GM19372 (cell line): ENCODE results near the gene CCNK.

Source experiments
- ATAC-seq: cut with Tn5 transposase; IDR thresholded peaks from one replicate; pipeline ENCODE4 v1.9.1; 2021; ENCODE audit warnings: mild to moderate bottlenecking, low read depth, moderate library complexity; ENCODE audit not compliant: unreplicated experiment

CCNK gene

DNA sequence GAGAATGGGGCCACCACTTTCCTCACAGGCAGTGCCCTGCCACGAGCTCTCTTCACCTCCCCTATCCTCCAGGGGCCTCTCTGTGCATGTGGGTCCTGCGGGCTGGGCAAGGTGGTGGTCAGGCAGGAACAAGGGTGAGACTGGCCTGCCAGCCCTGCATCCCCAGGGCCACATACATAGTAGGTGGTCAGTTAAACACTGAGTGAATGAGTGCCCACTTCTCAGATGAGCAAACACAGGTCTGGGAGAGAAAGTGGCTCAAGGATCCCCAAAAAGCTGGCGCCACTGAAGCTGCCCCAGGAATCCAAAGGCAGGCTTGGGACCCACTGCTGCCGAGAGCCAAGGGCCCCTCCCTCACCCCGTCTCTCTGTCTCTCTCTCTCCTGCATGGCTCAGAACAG lies 51.1 kb downstream of the CCNK start:
- ATAC-seq: no peak

GRCh38 chr14:99534333-99534732 lies 53.1 kb downstream of the CCNK start:
- no peak for ATAC-seq

DNA sequence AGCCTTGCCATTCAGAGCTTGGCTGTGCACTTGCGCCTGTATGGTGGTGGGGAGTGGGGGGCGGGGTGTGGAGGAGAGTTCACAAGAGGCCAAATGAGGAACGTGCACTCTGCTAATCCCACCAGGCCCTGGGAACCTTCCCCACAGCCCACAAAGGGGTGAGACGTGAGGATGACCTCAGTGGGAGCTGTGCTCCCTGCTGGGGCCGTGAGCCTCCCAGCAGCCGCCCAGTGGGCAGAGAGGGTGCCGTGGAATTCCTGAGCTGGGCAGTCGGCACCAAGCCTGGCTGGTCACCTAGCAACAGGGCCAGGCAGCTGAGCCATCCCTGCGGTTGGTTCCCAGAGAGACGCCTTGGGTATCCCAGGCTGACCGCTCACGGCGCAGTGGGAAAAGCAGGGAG lies 53.7 kb downstream of the CCNK start:
- ATAC-seq: no peak

DNA sequence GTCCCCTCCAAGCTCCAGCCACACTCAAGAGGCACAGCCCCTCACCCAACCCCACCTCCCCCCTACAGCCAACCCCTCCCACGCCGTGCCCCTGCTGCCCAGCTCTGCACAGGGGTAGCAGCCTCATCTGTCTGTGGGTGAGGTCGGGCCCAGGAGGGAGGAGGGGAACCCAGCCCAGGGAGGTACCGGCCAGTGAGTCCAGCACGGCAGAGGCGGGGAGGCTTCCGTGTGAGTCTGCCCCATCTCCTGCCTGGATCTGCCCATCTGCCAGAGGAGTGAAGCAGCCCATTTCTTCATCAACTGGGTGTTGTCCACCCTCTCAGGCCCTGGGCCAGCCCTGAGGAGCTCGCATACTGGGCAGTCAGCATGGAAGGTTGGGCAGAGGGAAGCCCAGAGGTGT lies 54.2 kb downstream of the CCNK start:
- ATAC-seq: no peak

DNA sequence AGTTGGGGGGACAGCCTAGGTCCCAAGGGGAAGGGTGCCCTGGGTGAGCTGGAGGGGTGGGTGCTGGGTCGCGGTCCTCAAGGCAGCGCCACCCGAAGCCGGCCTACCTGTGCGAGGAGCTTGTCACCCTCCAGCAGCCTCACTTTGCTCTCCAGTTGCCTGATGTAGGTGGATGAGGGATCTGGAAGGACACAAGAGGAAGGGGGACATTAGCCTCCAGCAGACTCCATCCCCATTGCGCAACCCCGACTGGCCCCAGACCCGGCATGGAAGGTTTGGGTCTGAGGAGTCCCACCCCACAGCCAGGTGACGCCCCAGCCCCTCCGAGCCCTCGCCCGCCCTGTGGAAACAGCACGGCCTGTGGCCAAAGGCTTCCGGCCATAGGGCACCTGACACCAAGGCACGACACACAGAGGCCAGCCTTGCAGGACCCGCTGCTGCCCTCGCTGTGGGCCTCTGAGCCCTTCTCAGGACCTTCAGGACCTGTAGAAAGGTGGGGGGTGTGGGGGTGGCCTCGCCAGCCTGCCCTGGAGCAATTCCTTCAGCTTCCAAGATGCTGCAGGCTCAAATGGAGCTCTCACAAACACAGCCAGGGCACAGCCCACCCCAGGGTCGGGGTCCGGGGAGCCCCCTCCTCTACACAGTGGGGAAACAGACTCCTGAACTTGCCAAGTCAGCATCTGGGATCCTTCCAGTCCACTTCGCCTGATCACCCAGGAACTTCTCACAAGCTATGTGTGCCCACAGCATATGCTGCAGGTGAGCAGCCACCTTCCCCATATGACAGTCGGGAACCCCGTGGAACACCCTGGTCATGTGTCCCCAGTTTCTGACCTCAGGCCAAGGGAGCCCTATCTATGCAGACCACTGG lies 54.9 kb downstream of the CCNK start:
- no peak for ATAC-seq

GRCh38 chr14:99537399-99537798 lies 56.2 kb downstream of the CCNK start:
- no peak for ATAC-seq

DNA sequence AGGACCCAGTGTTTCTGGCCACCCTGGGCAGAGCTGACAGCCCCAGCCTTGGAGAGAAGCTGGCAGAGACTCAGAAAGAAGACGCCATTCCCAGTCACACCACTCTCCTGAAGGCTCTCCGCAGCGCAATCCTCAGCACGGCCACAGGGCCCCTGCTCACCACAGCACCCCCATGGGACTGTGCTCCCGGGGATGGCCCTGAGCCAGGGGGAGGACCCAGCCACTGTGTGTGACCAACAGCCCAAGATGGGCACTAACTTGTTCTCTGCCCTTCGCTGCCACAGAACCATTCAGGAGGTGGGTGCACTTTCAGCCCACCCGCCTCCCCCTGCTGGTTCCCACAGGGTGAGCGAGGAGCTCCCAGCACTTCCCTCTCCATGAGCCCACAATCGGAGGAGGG lies 57.1 kb downstream of the CCNK start:
- no peak for ATAC-seq

- ATAC-seq: no peak
Observed at GRCh38 chr14:99538733-99539132, 57.5 kb downstream of the CCNK start.

- no peak for ATAC-seq
Observed at GRCh38 chr14:99539491-99539890, 58.3 kb downstream of the CCNK start.

DNA sequence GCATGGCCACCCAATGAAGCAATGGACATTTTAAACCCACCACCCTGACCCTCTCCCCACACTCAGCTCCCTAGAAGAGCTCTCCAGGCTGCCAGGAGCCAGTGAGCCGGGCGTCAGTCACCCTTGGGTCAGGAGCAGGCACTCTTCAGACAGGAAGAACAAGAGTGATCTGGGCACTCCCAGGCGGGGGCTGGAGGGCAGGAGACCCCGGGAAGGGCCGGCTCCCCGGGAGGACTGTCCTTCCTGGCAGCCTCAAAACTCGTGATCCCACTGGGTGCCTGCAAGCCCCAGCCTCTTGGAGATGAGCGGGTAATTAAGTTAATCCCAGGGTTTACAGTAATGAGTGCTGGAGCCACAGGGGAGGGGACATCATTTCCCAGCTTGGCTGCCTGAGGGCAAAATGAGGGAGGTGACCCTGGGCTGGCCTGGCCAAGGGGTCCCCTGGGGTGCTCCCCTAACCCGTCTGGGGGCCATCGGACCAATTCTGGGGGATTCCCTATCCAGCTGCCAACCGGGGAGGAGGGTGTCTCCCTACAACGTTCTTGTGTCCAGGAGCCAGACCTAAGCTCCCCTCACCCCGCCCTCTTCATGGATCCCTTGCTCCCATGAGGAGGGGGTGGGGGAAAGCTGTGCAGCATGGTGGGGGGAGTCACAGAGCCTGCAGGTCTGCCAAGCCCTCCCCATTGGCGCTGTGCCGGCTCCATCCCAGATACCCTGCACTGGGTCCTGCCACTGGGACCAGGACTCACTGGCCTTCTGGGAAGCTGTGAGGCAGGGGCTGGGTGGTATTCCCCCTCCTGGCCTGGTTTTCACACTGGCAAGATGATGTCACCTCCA lies 59.2 kb downstream of the CCNK start:
- no peak for ATAC-seq

- ATAC-seq: no peak
Observed at GRCh38 chr14:99541211-99541610, 60.0 kb downstream of the CCNK start.

DNA sequence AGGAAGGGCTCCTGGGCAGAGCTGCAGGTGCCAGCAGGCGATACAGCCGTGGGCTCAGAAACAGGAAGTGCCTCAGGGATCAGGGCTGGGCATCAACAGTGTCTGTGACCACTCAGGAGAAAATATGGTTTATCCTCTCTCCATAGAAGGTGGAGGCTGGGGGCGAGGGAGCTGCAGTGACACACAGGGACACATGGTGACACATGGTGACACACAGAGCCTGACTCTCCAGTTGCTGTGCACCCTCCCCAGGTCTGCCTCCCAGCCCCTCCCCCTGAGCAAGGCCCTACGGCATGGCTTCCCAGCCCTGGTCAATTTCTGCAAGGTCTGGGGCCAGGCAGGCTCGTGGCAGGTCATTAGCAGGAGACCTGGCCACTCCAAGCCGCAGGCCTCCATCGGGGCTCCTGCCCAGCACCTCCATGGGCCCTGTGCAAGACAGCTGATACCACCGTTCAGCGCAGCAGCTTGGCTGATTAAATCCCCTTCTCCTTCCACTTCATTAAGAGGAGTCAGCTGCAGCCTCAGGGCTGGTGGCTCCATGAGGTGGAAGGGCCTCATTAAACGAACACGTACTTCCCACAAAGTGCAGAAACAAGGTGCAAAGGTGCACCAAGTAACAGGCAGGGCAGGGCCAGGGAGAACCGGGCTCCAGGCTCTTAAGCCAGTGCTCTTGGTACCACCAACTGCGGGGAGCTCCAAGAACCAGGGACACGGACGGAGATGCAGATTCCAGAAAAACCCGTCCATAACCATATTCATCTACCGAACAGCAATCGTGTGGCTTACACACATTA lies 60.7 kb downstream of the CCNK start:
- ATAC-seq: no peak

DNA sequence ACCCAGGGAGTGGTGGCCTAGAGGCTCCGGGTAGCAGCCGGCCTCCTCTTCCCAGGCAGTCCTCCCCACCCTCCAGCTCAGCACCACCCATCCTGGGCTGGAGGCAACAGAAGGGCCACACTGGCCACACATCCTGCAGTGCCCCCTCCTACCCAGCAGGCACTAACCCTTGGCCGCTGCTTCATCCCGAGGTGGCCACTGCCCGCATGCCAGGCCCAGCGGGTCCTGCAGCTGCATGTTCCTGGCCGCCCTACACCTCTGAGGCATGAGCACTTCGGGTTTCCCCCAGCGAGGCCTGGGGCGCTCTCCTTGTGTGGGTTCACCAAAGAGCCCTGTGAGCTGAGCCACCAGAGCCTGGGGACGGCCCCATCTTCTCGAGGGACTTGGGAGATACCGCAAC lies 61.4 kb downstream of the CCNK start:
- ATAC-seq: no peak

GRCh38 chr14:99543370-99543769 lies 62.2 kb downstream of the CCNK start:
- ATAC-seq: no peak

GRCh38 chr14:99543985-99544384 lies 62.8 kb downstream of the CCNK start:
- ATAC-seq: no peak

- no peak for ATAC-seq
Observed at GRCh38 chr14:99544991-99545390, 63.8 kb downstream of the CCNK start.

DNA sequence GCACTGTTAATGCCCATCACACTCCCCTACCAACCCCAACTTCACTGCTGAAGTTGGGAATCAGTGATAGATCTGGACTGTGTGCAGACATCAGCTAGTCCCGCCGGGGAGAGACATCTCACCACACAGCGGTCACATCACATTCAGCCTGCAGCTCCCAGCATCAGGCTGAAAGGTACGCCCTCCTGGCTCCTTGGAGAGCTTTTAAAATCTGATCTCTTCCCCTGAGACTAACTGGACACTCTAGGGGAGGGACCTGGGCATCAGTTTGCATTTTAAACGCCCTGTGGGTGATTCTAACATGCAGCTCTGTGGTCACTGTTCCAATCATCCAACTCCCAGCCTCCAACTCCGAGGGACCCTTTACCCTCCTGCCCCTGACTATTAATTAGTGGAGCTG lies 64.4 kb downstream of the CCNK start:
- ATAC-seq: no peak

- no peak for ATAC-seq
Observed at GRCh38 chr14:99546234-99546879, 65.1 kb downstream of the CCNK start.

- no peak for ATAC-seq
Observed at GRCh38 chr14:99548255-99548654, 67.0 kb downstream of the CCNK start.

DNA sequence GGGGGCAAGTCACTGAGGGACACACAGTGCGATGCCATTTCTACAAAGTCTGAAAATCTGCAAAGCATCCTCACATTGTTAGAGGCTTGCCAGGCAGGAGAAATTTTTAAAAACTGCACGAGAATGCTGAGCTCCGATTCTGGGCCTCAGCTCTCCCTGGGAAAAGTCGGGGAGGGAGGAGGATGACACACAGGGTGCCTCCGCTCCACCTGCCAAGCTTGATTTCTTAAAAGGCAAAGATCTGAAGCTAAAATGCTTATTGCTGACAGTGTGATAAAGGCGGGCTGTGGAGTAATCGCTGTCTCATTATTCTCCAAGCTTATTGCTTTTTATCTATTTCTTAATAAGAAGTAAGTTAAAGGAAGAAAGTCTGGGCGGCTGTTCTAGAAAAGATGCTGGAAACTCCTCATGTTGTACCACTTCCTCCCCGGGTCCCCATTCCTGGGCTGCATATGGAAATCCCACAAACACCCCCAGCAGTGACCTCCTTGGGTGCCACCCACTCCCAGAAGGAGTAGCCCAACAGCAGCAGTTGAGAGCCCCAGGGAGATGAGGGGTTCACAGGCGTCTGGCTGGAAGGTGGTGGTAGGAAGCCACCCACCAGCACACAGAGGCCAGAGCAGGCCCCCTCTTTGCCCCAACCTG lies 67.8 kb downstream of the CCNK start:
- ATAC-seq: no peak
